Breast epithelium (tissue), 4 donors: ENCODE data around the gene IGF2BP1. TPM values are rescaled to one million over a fixed set of nuclear protein-coding genes. Genes with fewer than 3 reads are reported as not detected.
"Not testable (repeated sequence)": the region's sequence is repeated elsewhere in the genome, so short reads cannot be mapped to it uniquely, and the experiment has no call there.

Experiments
- DNase-seq, 2 donors: peaks; one replicate each; pipeline ENCODE4 v3.0.0-alpha.2; 2019; ENCODE audit warnings: low spot score in 2 of 2
- H3K27ac ChIP-seq, 2 donors: fragments of 200-600 bp; sonication (generic) in 1 of 2; one replicate each; pipeline ENCODE4 v1.5.1; 2016 to 2019; ENCODE audit warnings: mild to moderate bottlenecking in 1 of 2
- H3K27me3 ChIP-seq, 2 donors: fragments of 200-600 bp; sonication (generic) in 1 of 2; one replicate each; pipeline versions ENCODE4 v1.5.1 to v1.6.0; 2017 to 2019; ENCODE audit warnings: control low read depth in 1 of 2, mild to moderate bottlenecking in 1 of 2
- H3K36me3 ChIP-seq: fragments of 200-600 bp; one replicate; pipeline ENCODE4 v1.5.1; 2019
- H3K4me1 ChIP-seq, 2 donors: fragments of 200-600 bp; sonication (generic); one replicate each; pipeline ENCODE4 v1.5.1; 2016 to 2019; ENCODE audit warnings: control low read depth in 1 of 2
- H3K4me3 ChIP-seq, 3 donors: fragments of 200-600 bp; sonication (generic); 1 replicate in 2 of 3; 2 replicates in 1 of 3; pipeline ENCODE4 v1.5.1; 2016 to 2019; ENCODE audit warnings: mild to moderate bottlenecking in 3 of 3, moderate library complexity in 2 of 3
- H3K9me3 ChIP-seq, 2 donors: fragments of 200-600 bp; sonication (generic) in 1 of 2; one replicate each; pipeline ENCODE4 v1.5.1; 2016 to 2019; ENCODE audit warnings: control low read depth in 1 of 2
- POLR2A ChIP-seq: fragments of 450-650 bp; IDR thresholded peaks from one replicate; pipeline ENCODE4 v1.6.1; 2016; ENCODE audit warnings: antibody characterized with exemption, mild to moderate bottlenecking, moderate library complexity
- POLR2AphosphoS5 ChIP-seq, 3 donors: sonication (generic); formaldehyde crosslinking; IDR thresholded peaks; one replicate each; pipeline ENCODE4 v1.6.1; 2017; ENCODE audit warnings: antibody characterized with exemption in 3 of 3
- intact Hi-C: fragments of 100-400 bp; cut with DNase I; formaldehyde crosslinking; loops from one replicate; pipeline ENCODE4 v1.15.1; 2023; ENCODE audit warnings: low total_unique reads
- total RNA-seq, 3 donors: library from RNA; depleted of rRNA; stranded (reverse); fragments of >200 nt; gene quantifications; one replicate each; pipeline ENCODE4 v1.1.0, GENCODE V29; 2016
- TF ChIP-seq, protein P1 (sequence below), 3 donors: fragments of 450-650 bp; IDR thresholded peaks; one replicate each; pipeline ENCODE4 v1.5.1; 2016 to 2017; ENCODE audit warnings: antibody characterized with exemption in 3 of 3, mild to moderate bottlenecking in 3 of 3, moderate library complexity in 3 of 3

The IGF2BP1 gene
- total RNA-seq, 3 donors from 2014 or later, result not detected

DNA sequence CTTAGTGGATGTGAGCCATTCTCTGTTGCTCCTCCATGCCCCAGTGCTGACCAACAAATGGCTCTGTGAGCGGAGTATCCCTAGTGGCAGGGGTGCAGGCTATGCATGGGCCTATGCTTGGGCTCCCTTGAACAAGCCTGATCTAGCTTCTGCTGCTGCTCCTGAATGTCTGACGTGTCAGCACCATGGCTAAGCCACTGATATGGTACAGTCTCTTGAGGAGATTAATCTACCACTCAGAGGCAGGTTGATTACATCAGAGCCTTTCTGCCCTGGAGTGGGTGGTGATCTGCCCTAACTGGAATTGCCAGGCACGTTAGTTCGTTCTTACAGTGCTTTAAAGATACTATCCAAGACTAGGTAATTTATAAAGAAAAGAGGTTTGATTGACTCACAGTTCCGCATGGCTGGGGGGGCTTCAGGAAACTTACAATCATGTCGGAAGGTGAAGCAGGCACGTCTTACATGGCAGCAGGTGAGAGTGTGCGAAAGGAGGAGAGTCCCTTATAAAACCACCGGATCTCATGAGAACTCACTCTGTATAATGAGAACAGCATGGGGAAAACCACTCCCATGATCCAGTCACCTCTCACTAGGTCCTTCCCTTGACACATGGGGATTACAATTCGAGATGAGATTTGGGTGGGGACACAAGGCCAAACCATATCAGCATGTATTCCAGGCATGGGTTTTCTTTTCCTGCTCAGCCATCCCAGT, 93.9 kb downstream of the IGF2BP1 start:
- no peaks in the 10 kb centered on the region for H3K36me3 ChIP-seq
- no peak overlapping the region for H3K27ac ChIP-seq
- intact Hi-C loops, result no loop called here
- H3K9me3 ChIP-seq, result no peaks in the 10 kb centered on the region
- no peak overlapping the region for H3K4me3 ChIP-seq
- no peak for DNase-seq
- H3K4me1 ChIP-seq, result no peaks in the 10 kb centered on the region
- no peak for TF ChIP-seq POLR2AphosphoS5 (IDR thresholded peaks at IDR 0.05)
- TF ChIP-seq, protein P1, sequence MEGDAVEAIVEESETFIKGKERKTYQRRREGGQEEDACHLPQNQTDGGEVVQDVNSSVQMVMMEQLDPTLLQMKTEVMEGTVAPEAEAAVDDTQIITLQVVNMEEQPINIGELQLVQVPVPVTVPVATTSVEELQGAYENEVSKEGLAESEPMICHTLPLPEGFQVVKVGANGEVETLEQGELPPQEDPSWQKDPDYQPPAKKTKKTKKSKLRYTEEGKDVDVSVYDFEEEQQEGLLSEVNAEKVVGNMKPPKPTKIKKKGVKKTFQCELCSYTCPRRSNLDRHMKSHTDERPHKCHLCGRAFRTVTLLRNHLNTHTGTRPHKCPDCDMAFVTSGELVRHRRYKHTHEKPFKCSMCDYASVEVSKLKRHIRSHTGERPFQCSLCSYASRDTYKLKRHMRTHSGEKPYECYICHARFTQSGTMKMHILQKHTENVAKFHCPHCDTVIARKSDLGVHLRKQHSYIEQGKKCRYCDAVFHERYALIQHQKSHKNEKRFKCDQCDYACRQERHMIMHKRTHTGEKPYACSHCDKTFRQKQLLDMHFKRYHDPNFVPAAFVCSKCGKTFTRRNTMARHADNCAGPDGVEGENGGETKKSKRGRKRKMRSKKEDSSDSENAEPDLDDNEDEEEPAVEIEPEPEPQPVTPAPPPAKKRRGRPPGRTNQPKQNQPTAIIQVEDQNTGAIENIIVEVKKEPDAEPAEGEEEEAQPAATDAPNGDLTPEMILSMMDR (IDR thresholded peaks at IDR 0.05), result no peak
- TF ChIP-seq POLR2A, result no peak
- H3K27me3 ChIP-seq, result no peaks in the 10 kb centered on the region

DNA sequence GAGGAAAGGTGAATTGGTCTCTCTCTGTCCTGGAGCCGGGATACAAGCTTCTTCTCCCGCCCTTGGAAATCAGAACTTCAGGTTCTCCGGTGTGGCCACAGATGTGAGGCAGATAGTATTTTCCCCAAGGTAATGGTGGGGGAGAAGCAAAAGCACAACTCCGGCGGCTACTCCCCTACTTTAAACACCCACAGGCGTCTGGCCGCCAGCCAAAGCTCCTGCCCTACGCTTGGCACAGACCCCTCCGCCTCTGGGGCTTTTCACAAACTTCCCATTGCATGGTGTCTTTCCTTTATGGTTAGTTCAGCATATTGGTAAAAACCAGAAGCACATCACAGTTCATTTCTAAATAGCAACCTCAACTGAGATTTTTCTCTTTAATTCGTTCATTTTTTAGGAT, 95.9 kb downstream of the IGF2BP1 start:
- H3K4me1 ChIP-seq, result no peaks in the 10 kb centered on the region
- no peak overlapping the region for H3K27ac ChIP-seq
- intact Hi-C loops, result no loop called here
- DNase-seq, result no peak
- H3K4me3 ChIP-seq, result no peak overlapping the region
- no peaks in the 10 kb centered on the region for H3K36me3 ChIP-seq
- H3K27me3 ChIP-seq, result no peaks in the 10 kb centered on the region
- TF ChIP-seq POLR2A, result no peak
- no peak for TF ChIP-seq POLR2AphosphoS5 (IDR thresholded peaks at IDR 0.05)
- TF ChIP-seq, protein P1 (IDR thresholded peaks at IDR 0.05), result no peak
- no peaks in the 10 kb centered on the region for H3K9me3 ChIP-seq

DNA sequence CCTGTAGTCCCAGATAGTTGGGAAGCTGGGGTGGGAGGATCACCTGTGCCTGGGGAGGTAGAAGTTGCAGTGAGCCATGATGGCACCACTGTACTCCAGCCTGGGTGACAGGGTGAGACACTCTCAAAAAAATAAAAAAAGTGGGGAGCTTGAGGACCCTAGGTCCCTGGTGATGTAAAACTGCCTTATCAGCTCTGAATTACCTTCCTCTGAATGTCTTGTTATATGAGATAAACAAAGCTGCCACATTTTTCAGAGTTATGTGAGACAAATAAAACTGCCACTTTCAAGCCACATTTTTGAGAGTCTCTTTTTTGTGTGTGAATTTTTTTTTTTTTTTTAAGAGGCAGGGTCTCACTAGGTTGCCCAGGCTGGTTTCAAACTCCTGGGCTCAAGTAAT, 103.4 kb downstream of the IGF2BP1 start:
- Histone ChIP-seq H3K4me3 (no peak overlapping the region), H3K36me3 (no peaks in the 10 kb centered on the region), H3K9me3 (no peaks in the 10 kb centered on the region), H3K27me3 (no peaks in the 10 kb centered on the region), H3K4me1 (no peaks in the 10 kb centered on the region), H3K27ac (peak overlapping the region in 1 of 2 donors; percentile 55)
- TF ChIP-seq, protein P1 (IDR thresholded peaks at IDR 0.05), result no peak
- TF ChIP-seq POLR2AphosphoS5 (IDR thresholded peaks at IDR 0.05), result no peak
- no peak for TF ChIP-seq POLR2A
- DNase-seq, result no peak
- intact Hi-C loops, result no loop called here

DNA sequence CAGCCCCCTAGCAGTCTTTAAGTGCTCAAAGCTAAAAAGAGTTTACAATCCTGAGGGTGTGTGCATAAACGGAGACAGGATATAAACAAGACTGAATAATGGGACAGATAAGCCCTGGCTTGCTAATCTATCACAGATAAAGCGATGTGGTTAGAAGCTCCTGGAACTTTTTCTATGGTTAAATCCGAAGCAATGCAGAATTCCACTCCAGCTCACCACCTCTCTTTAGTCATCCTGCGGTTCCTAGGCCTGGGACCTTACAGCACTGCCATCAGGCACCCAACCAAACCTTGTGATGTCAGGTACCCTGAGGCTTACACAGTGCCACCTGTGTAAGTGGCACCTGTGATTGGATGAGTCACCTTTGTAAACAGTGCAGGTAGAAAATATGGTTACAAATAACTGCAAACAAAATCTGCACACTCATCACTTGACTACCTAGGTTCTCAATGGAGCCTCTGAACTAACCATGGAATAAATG, 103.9 kb downstream of the IGF2BP1 start:
- TF ChIP-seq, protein P1 (IDR thresholded peaks at IDR 0.05), result no peak
- TF ChIP-seq POLR2AphosphoS5 (IDR thresholded peaks at IDR 0.05), result peak in 2 of 3 donors; percentile 48 to 63
- Histone ChIP-seq H3K4me3 (no peak overlapping the region), H3K36me3 (no peaks in the 10 kb centered on the region), H3K9me3 (no peaks in the 10 kb centered on the region), H3K27ac (peak overlapping the region; percentile 48 to 55), H3K27me3 (no peaks in the 10 kb centered on the region), H3K4me1 (no peaks in the 10 kb centered on the region)
- intact Hi-C loops, result no loop called here
- peak; percentile 55 to 79 for DNase-seq

DNA sequence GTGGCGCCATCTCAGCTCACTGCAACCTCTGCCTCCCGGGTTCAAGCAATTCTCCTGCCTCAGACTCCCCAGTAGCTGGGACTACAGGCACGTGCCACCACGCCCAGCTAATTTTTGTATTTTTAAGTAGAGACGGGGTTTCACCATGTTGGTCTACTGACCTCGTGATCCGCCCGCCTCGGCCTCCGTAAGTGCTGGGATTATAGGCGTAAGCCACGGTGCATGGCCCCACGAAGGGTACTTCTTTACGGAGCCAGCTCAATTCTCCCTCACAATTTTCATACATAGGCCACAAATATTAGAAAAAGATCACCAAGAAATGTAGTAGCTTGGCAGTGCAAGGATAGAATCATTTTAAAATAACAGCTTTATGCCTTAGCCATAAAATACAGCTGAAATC, 106.2 kb downstream of the IGF2BP1 start:
- intact Hi-C loops, H3K36me3 ChIP-seq, H3K4me3 ChIP-seq, H3K27ac ChIP-seq, DNase-seq, H3K9me3 ChIP-seq, H3K4me1 ChIP-seq, H3K27me3 ChIP-seq: not testable (repeated sequence)
